DND-41 (cell line): ENCODE measurements around the gene ZNF780B.

Source experiments
- ATAC-seq: fragments of 200-7000 bp; cut with Tn5 transposase; 3 replicates; pipeline ENCODE4 v1.9.1; 2021; ENCODE audit warnings: low read depth; ENCODE audit not compliant: insufficient read depth
- DNase-seq: peaks from one replicate; pipeline ENCODE4 v3.0.0-alpha.2; 2020
- H2AFZ ChIP-seq: 2 replicates; pipeline ENCODE4 v1.6.0; 2012; ENCODE audit warnings: low read depth, low read length
- H3K27ac ChIP-seq: 2 replicates; pipeline ENCODE4 v1.5.1; 2012; ENCODE audit warnings: low read length, inconsistent platforms
- H3K27me3 ChIP-seq: fragments of 200-600 bp; sonication (generic); 2 replicates; pipeline ENCODE4 v1.6.0; 2012; ENCODE audit warnings: low read length, mild to moderate bottlenecking, inconsistent platforms; ENCODE audit not compliant: insufficient read depth, poor library complexity
- H3K36me3 ChIP-seq: 2 replicates; pipeline ENCODE4 v1.5.1; 2012; ENCODE audit warnings: low read length, inconsistent platforms; ENCODE audit not compliant: insufficient read depth
- H3K4me1 ChIP-seq: 2 replicates; pipeline ENCODE4 v1.5.1; 2012; ENCODE audit warnings: mild to moderate bottlenecking, low read length; ENCODE audit not compliant: insufficient read depth
- H3K4me2 ChIP-seq: 2 replicates; pipeline ENCODE4 v1.6.0; 2012; ENCODE audit warnings: mild to moderate bottlenecking, moderate library complexity, low read length, inconsistent platforms; ENCODE audit not compliant: insufficient read depth
- H3K4me3 ChIP-seq, 2 experiments: fragments of 200-600 bp in 1 of 2; shearing (Covaris generic) in 1 of 2; 2 replicates each; pipeline ENCODE4 v1.5.1; 2012 to 2016; ENCODE audit warnings: inconsistent platforms in 2 of 2, low read length in 2 of 2, mild to moderate bottlenecking in 2 of 2, low read depth in 1 of 2, moderate library complexity in 1 of 2
- H3K79me2 ChIP-seq: 2 replicates; pipeline ENCODE4 v1.6.0; 2012; ENCODE audit warnings: low read length, inconsistent platforms; ENCODE audit not compliant: insufficient read depth
- H3K9ac ChIP-seq: 2 replicates; pipeline ENCODE4 v1.6.0; 2012; ENCODE audit warnings: low read depth, mild to moderate bottlenecking, inconsistent platforms, low read length, moderate library complexity
- H3K9me3 ChIP-seq: 2 replicates; pipeline ENCODE4 v1.5.1; 2012; ENCODE audit warnings: low read length, moderate library complexity, mild to moderate bottlenecking, inconsistent platforms; ENCODE audit not compliant: insufficient read depth, severe bottlenecking
- H4K20me1 ChIP-seq: 2 replicates; pipeline ENCODE4 v1.6.0; 2012; ENCODE audit warnings: low read length; ENCODE audit not compliant: insufficient read depth
- CTCF ChIP-seq: IDR thresholded peaks from 2 replicates; pipeline ENCODE4 v1.5.1; 2012; ENCODE audit warnings: borderline replicate concordance, low read length, moderate library complexity, mild to moderate bottlenecking; ENCODE audit not compliant: poor library complexity, severe bottlenecking; ENCODE audit errors: extremely low read depth
- EZH2 ChIP-seq: IDR thresholded peaks from 3 replicates; pipeline ENCODE4 v1.6.1; 2012; ENCODE audit warnings: borderline replicate concordance, low read depth, mild to moderate bottlenecking, moderate library complexity, low read length, inconsistent platforms; ENCODE audit not compliant: severe bottlenecking

The ZNF780B gene

GRCh38 chr19:39994361-39994760, 61.7 kb downstream of the ZNF780B start:
- DNase-seq, result no peak
- Histone ChIP-seq H3K79me2 (peaks cover 63% of the 10 kb centered on the region), H4K20me1 (no peaks in the 10 kb centered on the region), H3K36me3 (peaks cover 10% of the 10 kb centered on the region; the same call in 1 of the 2 replicates), H3K4me1 (peaks cover 19% of the 10 kb centered on the region), H3K4me2 (no peak overlapping the region), H3K4me3 (no peak overlapping the region), H3K27ac (no peak overlapping the region), H3K9me3 (peaks cover 3% of the 10 kb centered on the region), H3K27me3 (no peaks in the 10 kb centered on the region), H3K9ac (no peak overlapping the region), H2AFZ (no peak overlapping the region)
- TF ChIP-seq EZH2 (no peak), CTCF (no peak)
- no peak for ATAC-seq

- Histone ChIP-seq H3K27ac (no peak overlapping the region), H3K9me3 (peaks cover 3% of the 10 kb centered on the region), H3K9ac (no peak overlapping the region), H3K36me3 (peaks cover 10% of the 10 kb centered on the region; the same call in 1 of the 2 replicates), H3K4me3 (no peak overlapping the region), H3K27me3 (no peaks in the 10 kb centered on the region), H3K4me2 (no peak overlapping the region), H3K4me1 (peaks cover 19% of the 10 kb centered on the region), H3K79me2 (peaks cover 70% of the 10 kb centered on the region), H4K20me1 (no peaks in the 10 kb centered on the region), H2AFZ (no peak overlapping the region)
- no peak for DNase-seq
- no peak for ATAC-seq
- TF ChIP-seq EZH2 (no peak), CTCF (no peak)
These were observed 62.4 kb downstream of the ZNF780B start for GRCh38 chr19:39993605-39994004.

GRCh38 chr19:39987596-39987995, 68.4 kb downstream of the ZNF780B start:
- Histone ChIP-seq H3K36me3 (peaks cover 15% of the 10 kb centered on the region), H4K20me1 (no peaks in the 10 kb centered on the region), H3K4me3 (no peak overlapping the region), H3K9me3 (peaks cover 21% of the 10 kb centered on the region), H3K79me2 (peaks cover 70% of the 10 kb centered on the region), H3K27ac (no peak overlapping the region), H3K4me2 (no peak overlapping the region), H3K9ac (no peak overlapping the region), H3K27me3 (no peaks in the 10 kb centered on the region), H3K4me1 (no peaks in the 10 kb centered on the region), H2AFZ (no peak overlapping the region)
- ATAC-seq (no peak), DNase-seq (no peak)
- no peak for TF ChIP-seq EZH2
- no peak for TF ChIP-seq CTCF

- H4K20me1 ChIP-seq, result no peaks in the 10 kb centered on the region
- H3K4me2 ChIP-seq, result no peak overlapping the region
- H3K9ac ChIP-seq, result no peak overlapping the region
- peaks cover 69% of the 10 kb centered on the region for H3K79me2 ChIP-seq
- no peak overlapping the region for H2AFZ ChIP-seq
- ATAC-seq, result no peak
- no peaks in the 10 kb centered on the region for H3K4me1 ChIP-seq
- H3K27ac ChIP-seq, result no peak overlapping the region
- H3K4me3 ChIP-seq, result no peak overlapping the region
- H3K27me3 ChIP-seq, result no peaks in the 10 kb centered on the region
- H3K36me3 ChIP-seq, result peaks cover 19% of the 10 kb centered on the region
- H3K9me3 ChIP-seq, result peaks cover 21% of the 10 kb centered on the region
- DNase-seq, result no peak
- no peak for TF ChIP-seq CTCF
- no peak for TF ChIP-seq EZH2
These were observed 68.9 kb downstream of the ZNF780B start for GRCh38 chr19:39987167-39987566.
